PFSK-1 (cell line): ENCODE data around the gene KCNQ4. TPM values are rescaled to one million over a fixed set of nuclear protein-coding genes. Genes with fewer than 3 reads are reported as not detected.

Experiments
- FOXP2 ChIP-seq: optimal IDR thresholded peaks from 2 replicates; pipeline ENCODE3; 2011; ENCODE audit warnings: borderline replicate concordance, control low read depth, inconsistent platforms; ENCODE audit not compliant: insufficient read depth; ENCODE audit errors: extremely low read length, extremely low read depth
- POLR2AphosphoS5 ChIP-seq: IDR thresholded peaks from 2 replicates; pipeline ENCODE4 v1.6.1; 2012; ENCODE audit warnings: low read depth, mild to moderate bottlenecking, control low read depth, low read length, moderate library complexity
- REST ChIP-seq, 2 experiments: IDR thresholded peaks; 2 replicates each; pipeline versions ENCODE4 v1.6.1 to v1.8.0; 2011 to 2012; ENCODE audit warnings: low read depth in 2 of 2, low read length in 2 of 2, control low read depth in 1 of 2, inconsistent platforms in 1 of 2, mild to moderate bottlenecking in 1 of 2, moderate library complexity in 1 of 2; ENCODE audit not compliant: insufficient read depth in 1 of 2
- SIN3A ChIP-seq: IDR thresholded peaks from 2 replicates; pipeline ENCODE4 v1.6.1; 2012; ENCODE audit warnings: mild to moderate bottlenecking, low read length, moderate library complexity, borderline replicate concordance; ENCODE audit not compliant: insufficient read depth
- TAF1 ChIP-seq: IDR thresholded peaks from 2 replicates; pipeline ENCODE4 v1.6.1; 2012; ENCODE audit warnings: low read length, control low read depth, borderline replicate concordance; ENCODE audit not compliant: insufficient read depth
- polyA plus RNA-seq: library from polyadenylated mRNA; unstranded; fragments of >200 nt; gene quantifications from one replicate; pipeline ENCODE4 v1.2.1, GENCODE V29; 2012; ENCODE audit warnings: low read depth, missing spikeins; ENCODE audit not compliant: insufficient read length

The KCNQ4 gene
- polyA plus RNA-seq = 0.36 TPM

GRCh38 chr1:40783001-40783905, at the start of gene KCNQ4:
TSS of gene KCNQ4 (plus strand) at chr1:40783787. CDS start at chr1:40784094, 307 bp downstream.
- no peak for TF ChIP-seq SIN3A
- no peak for TF ChIP-seq TAF1
- TF ChIP-seq FOXP2 = no peak
- no peak for TF ChIP-seq REST (IDR thresholded peaks at IDR 0.05; ENCODE audit: insufficient read depth in 1 of 2, low read depth in 2 of 2, low read length in 2 of 2)
- TF ChIP-seq POLR2AphosphoS5 = no peak

GRCh38 chr1:40734882-40735628, 48.5 kb upstream of the KCNQ4 start:
- TF ChIP-seq POLR2AphosphoS5 = no peak
- no peak for TF ChIP-seq SIN3A
- TF ChIP-seq TAF1 = no peak
- TF ChIP-seq FOXP2 = no peak
- TF ChIP-seq REST (IDR thresholded peaks at IDR 0.05; ENCODE audit: insufficient read depth in 1 of 2, low read depth in 2 of 2, low read length in 2 of 2) = no peak

GRCh38 chr1:40736085-40736531, 47.5 kb upstream of the KCNQ4 start:
- no peak for TF ChIP-seq REST (IDR thresholded peaks at IDR 0.05; ENCODE audit: insufficient read depth in 1 of 2, low read depth in 2 of 2, low read length in 2 of 2)
- TF ChIP-seq TAF1 = no peak
- TF ChIP-seq FOXP2 = no peak
- TF ChIP-seq POLR2AphosphoS5 = no peak
- no peak for TF ChIP-seq SIN3A

GRCh38 chr1:40738831-40739230, 44.8 kb upstream of the KCNQ4 start:
- TF ChIP-seq FOXP2 = no peak
- no peak for TF ChIP-seq SIN3A
- TF ChIP-seq POLR2AphosphoS5 = no peak
- no peak for TF ChIP-seq TAF1
- no peak for TF ChIP-seq REST (IDR thresholded peaks at IDR 0.05; ENCODE audit: insufficient read depth in 1 of 2, low read depth in 2 of 2, low read length in 2 of 2)
